ENCODE data around the gene NRARP. TPM values are rescaled to one million over a fixed set of nuclear protein-coding genes. Genes with fewer than 3 reads are reported as not detected.

NRARP gene
- total and polyA plus RNA-seq, 2 donors from 2014 or later: 1.7 to 4.7 TPM

GRCh38 chr9:137254624-137255447 is 47.2 kb downstream of the NRARP start, which contains the start of gene NELFB:
NELFB (plus strand) TSS chr9:137255327.
- Histone ChIP-seq H3K9me3 (ENCODE audit: control insufficient read depth in 2 of 3, insufficient read depth in 1 of 3, low read length in 3 of 3) (no peaks in the 10 kb centered on the region), H3K27me3 (ENCODE audit: control insufficient read depth, insufficient read depth, low read length) (no peaks in the 10 kb centered on the region), H3K4me1 (ENCODE audit: control insufficient read depth in 2 of 3, insufficient read depth in 2 of 3, low read depth in 1 of 3, low read length in 3 of 3) (peaks cover 0 to 22% (median 13%) of the 10 kb centered on the region in 3 donors), H3K27ac (ENCODE audit: low read depth in 2 of 2, low read length in 2 of 2) (peak within 1 kb of the TSS; percentile 53 to 63), H3K4me3 (ENCODE audit: low read length in 3 of 3) (peak within 1 kb of the TSS; percentile 73 to 90 (median 84)), H3K36me3 (ENCODE audit: control insufficient read depth in 2 of 3, insufficient read depth in 3 of 3, low read length in 3 of 3) (peaks cover 0 to 10% (median 4%) of the 10 kb centered on the region in 3 donors), H3K9ac (ENCODE audit: low read length in 3 of 3) (peak within 1 kb of the TSS; percentile 57 to 82 (median 82))
- intact Hi-C loops (cut with DNase I): no loop called here
- TF ChIP-seq CTCF (IDR thresholded peaks at IDR 0.05; ENCODE audit: borderline replicate concordance, extremely low read depth, insufficient read depth): peak; percentile 8
- DNase-seq (peak; percentile 93 to 98 (median 96)), FAIRE-seq (no peak)

GRCh38 chr9:137253717-137254623 is 48.1 kb downstream of the NRARP start:
- intact Hi-C loops (cut with DNase I): no loop called here
- FAIRE-seq (no peak), DNase-seq (peak in 2 of 5 donors; percentile 47 to 58)
- Histone ChIP-seq H3K36me3 (ENCODE audit: control insufficient read depth in 2 of 3, insufficient read depth in 3 of 3, low read length in 3 of 3) (peaks cover 0 to 6% (median 2%) of the 10 kb centered on the region in 3 donors), H3K9ac (ENCODE audit: low read length in 3 of 3) (peak overlapping the region in 2 of 3 donors; percentile 72 to 82), H3K9me3 (ENCODE audit: control insufficient read depth in 2 of 3, insufficient read depth in 1 of 3, low read length in 3 of 3) (no peaks in the 10 kb centered on the region), H3K4me1 (ENCODE audit: control insufficient read depth in 2 of 3, insufficient read depth in 2 of 3, low read depth in 1 of 3, low read length in 3 of 3) (peaks cover 0 to 22% (median 13%) of the 10 kb centered on the region in 3 donors), H3K4me3 (ENCODE audit: low read length in 3 of 3) (peak overlapping the region; percentile 24 to 79 (median 54)), H3K27ac (ENCODE audit: low read depth in 2 of 2, low read length in 2 of 2) (peak overlapping the region; percentile 53 to 63), H3K27me3 (ENCODE audit: control insufficient read depth, insufficient read depth, low read length) (no peaks in the 10 kb centered on the region)
- no peak for TF ChIP-seq CTCF (IDR thresholded peaks at IDR 0.05; ENCODE audit: borderline replicate concordance, extremely low read depth, insufficient read depth)

GRCh38 chr9:137252555-137253506 is 49.2 kb downstream of the NRARP start:
- H3K27ac ChIP-seq (ENCODE audit: low read depth in 2 of 2, low read length in 2 of 2): no peak overlapping the region
- no peak overlapping the region for H3K9ac ChIP-seq (ENCODE audit: low read length in 3 of 3)
- H3K4me3 ChIP-seq (ENCODE audit: low read length in 3 of 3): no peak overlapping the region
- no peaks in the 10 kb centered on the region for H3K27me3 ChIP-seq (ENCODE audit: control insufficient read depth, insufficient read depth, low read length)
- no peaks in the 10 kb centered on the region for H3K9me3 ChIP-seq (ENCODE audit: control insufficient read depth in 2 of 3, insufficient read depth in 1 of 3, low read length in 3 of 3)
- H3K4me1 ChIP-seq (ENCODE audit: control insufficient read depth in 2 of 3, insufficient read depth in 2 of 3, low read depth in 1 of 3, low read length in 3 of 3): peaks cover 0 to 22% (median 13%) of the 10 kb centered on the region in 3 donors
- DNase-seq (peak in 2 of 5 donors; percentile 46 to 51), FAIRE-seq (no peak)
- intact Hi-C loops (cut with DNase I): no loop called here
- H3K36me3 ChIP-seq (ENCODE audit: control insufficient read depth in 2 of 3, insufficient read depth in 3 of 3, low read length in 3 of 3): peaks cover 0 to 6% (median 0%) of the 10 kb centered on the region in 3 donors
- no peak for TF ChIP-seq CTCF (IDR thresholded peaks at IDR 0.05; ENCODE audit: borderline replicate concordance, extremely low read depth, insufficient read depth)

Measured in kidney (tissue), 14 donors.